Loucy (cell line): ENCODE results near the gene STUM.
A peak's percentile ranks its signal among the peaks of the same experiment; 100 is the strongest.

Experiments used
- CTCF ChIP-seq: fragments of 200-600 bp; sonication (generic); conservative IDR thresholded peaks from 2 replicates; pipeline ENCODE4 v1.5.1; 2014; ENCODE audit warnings: mild to moderate bottlenecking, antibody characterized with exemption, low read length
- EZH2phosphoT487 ChIP-seq: fragments of 200-600 bp; IDR thresholded peaks from 2 replicates; pipeline ENCODE4 v1.6.1; 2018; ENCODE audit warnings: antibody characterized with exemption, mild to moderate bottlenecking, moderate library complexity, borderline replicate concordance

- peak; percentile 69 for TF ChIP-seq CTCF
- TF ChIP-seq EZH2phosphoT487, result no peak
These were observed 21.4 kb downstream of the STUM start for GRCh38 chr1:226569879-226570547.
